Stomach (tissue), 4 donors: ENCODE measurements around the gene REG1B.

Experiments used
- EP300 ChIP-seq: sonication (generic); formaldehyde crosslinking; IDR thresholded peaks from one replicate; pipeline ENCODE4 v1.6.1; 2017; ENCODE audit warnings: antibody characterized with exemption
- POLR2A ChIP-seq, 4 donors: fragments of 450-650 bp; IDR thresholded peaks; one replicate each; pipeline ENCODE4 v1.6.1; 2016; ENCODE audit warnings: antibody characterized with exemption in 4 of 4, control low read depth in 2 of 4, mild to moderate bottlenecking in 1 of 4, moderate library complexity in 1 of 4
- POLR2AphosphoS5 ChIP-seq, 3 donors: sonication (generic); formaldehyde crosslinking; IDR thresholded peaks; one replicate each; pipeline ENCODE4 v1.6.1; 2016; ENCODE audit warnings: antibody characterized with exemption in 3 of 3
- TF ChIP-seq, protein P1 (sequence below), 7 experiments: fragments of 450-650 bp in 4 of 7; fragments of 200-600 bp in 3 of 7; sonication (generic) in 3 of 7; IDR thresholded peaks; one replicate each; pipeline ENCODE4 v1.5.1; 2016 to 2019; ENCODE audit warnings: antibody characterized with exemption in 7 of 7, control low read depth in 2 of 7, mild to moderate bottlenecking in 1 of 7

DNA sequence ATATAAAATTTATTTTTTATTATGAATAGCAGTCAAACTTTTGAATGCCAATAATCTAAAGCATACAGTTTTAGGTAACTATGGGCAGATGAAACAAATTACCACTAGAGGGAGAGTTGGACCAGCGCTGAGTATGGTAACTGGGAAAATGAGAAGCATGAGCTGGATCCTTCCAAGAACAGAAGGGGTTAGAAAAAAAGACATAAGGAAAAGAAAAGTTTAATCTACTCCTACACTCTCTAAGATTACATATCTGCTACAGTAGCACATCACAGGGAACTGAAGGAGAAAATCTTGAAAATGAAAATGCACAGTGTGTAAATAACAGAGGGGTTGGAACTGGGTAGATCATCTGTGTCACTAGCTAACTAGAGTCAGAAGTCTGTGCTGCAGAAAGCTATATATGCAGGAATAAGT lies 46.8 kb downstream of the REG1B start:
- TF ChIP-seq POLR2AphosphoS5 (IDR thresholded peaks at IDR 0.05), result no peak
- TF ChIP-seq, protein P1, sequence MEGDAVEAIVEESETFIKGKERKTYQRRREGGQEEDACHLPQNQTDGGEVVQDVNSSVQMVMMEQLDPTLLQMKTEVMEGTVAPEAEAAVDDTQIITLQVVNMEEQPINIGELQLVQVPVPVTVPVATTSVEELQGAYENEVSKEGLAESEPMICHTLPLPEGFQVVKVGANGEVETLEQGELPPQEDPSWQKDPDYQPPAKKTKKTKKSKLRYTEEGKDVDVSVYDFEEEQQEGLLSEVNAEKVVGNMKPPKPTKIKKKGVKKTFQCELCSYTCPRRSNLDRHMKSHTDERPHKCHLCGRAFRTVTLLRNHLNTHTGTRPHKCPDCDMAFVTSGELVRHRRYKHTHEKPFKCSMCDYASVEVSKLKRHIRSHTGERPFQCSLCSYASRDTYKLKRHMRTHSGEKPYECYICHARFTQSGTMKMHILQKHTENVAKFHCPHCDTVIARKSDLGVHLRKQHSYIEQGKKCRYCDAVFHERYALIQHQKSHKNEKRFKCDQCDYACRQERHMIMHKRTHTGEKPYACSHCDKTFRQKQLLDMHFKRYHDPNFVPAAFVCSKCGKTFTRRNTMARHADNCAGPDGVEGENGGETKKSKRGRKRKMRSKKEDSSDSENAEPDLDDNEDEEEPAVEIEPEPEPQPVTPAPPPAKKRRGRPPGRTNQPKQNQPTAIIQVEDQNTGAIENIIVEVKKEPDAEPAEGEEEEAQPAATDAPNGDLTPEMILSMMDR (IDR thresholded peaks at IDR 0.05), result peak in 3 of 7 experiments; percentile 30 to 51 (median 44)
- no peak for TF ChIP-seq POLR2A (IDR thresholded peaks at IDR 0.05)
- no peak for TF ChIP-seq EP300
